Heart left ventricle (tissue), 16 donors: ENCODE measurements around the gene FBP1. TPM values are rescaled to one million over a fixed set of nuclear protein-coding genes. Genes with fewer than 3 reads are reported as not detected.
A peak's percentile ranks its signal among the peaks of the same experiment; 100 is the strongest.

Experiments used
- ATAC-seq, 4 donors: fragments of 200-7000 bp; cut with Tn5 transposase; one replicate each; pipeline ENCODE4 v1.9.1; 2020 to 2022; ENCODE audit warnings: moderate library complexity in 4 of 4, mild to moderate bottlenecking in 3 of 4, moderate number of reproducible peaks in 1 of 4
- DNase-seq, 5 donors: peaks; one replicate each; pipeline ENCODE4 v3.0.0-alpha.2; 2020
- H3K27ac ChIP-seq, 12 donors: fragments of 200-600 bp; sonication (generic) in 4 of 12; one replicate each; pipeline versions ENCODE4 v1.5.0 to v1.8.0; 2016 to 2022; ENCODE audit warnings: mild to moderate bottlenecking in 2 of 12
- H3K27me3 ChIP-seq, 9 donors: fragments of 200-600 bp; sonication (generic) in 2 of 9; one replicate each; pipeline versions ENCODE4 v1.5.1 to v1.8.0; 2016 to 2022; ENCODE audit warnings: mild to moderate bottlenecking in 3 of 9
- H3K36me3 ChIP-seq, 9 donors: fragments of 200-600 bp; sonication (generic) in 2 of 9; one replicate each; pipeline versions ENCODE4 v1.5.0 to v1.8.0; 2018 to 2022; ENCODE audit warnings: mild to moderate bottlenecking in 2 of 9
- H3K4me1 ChIP-seq, 12 donors: fragments of 200-600 bp; sonication (generic) in 4 of 12; one replicate each; pipeline versions ENCODE4 v1.5.0 to v1.8.0; 2016 to 2022; ENCODE audit warnings: mild to moderate bottlenecking in 3 of 12
- H3K4me3 ChIP-seq, 12 donors: fragments of 200-600 bp; sonication (generic) in 4 of 12; one replicate each; pipeline versions ENCODE4 v1.5.0 to v1.8.0; 2017 to 2022; ENCODE audit warnings: mild to moderate bottlenecking in 9 of 12, moderate library complexity in 4 of 12
- H3K9me3 ChIP-seq, 12 donors: fragments of 200-600 bp; sonication (generic) in 4 of 12; one replicate each; pipeline versions ENCODE4 v1.5.0 to v1.8.0; 2016 to 2022; ENCODE audit warnings: mild to moderate bottlenecking in 1 of 12
- POLR2A ChIP-seq, 2 donors: fragments of 450-650 bp; IDR thresholded peaks; one replicate each; pipeline ENCODE4 v1.6.1; 2017; ENCODE audit warnings: antibody characterized with exemption in 2 of 2, mild to moderate bottlenecking in 2 of 2, moderate library complexity in 2 of 2
- WGBS, 4 donors: extraction: QIAGEN DNeasy Blood & Tissue Kit in 2 of 4; methylation state at CpG; one replicate each; pipeline versions ENCODE4 v1.1.5 to v1.1.7; 2013 to 2018; 5-methylcytosine and 5-hydroxymethylcytosine counted together
- intact Hi-C, 10 donors: fragments of 100-400 bp; cut with DNase I; formaldehyde crosslinking; loops; one replicate each; pipeline versions ENCODE4 v1.11.1 to v1.14.2; 2022
- polyA plus RNA-seq, 2 donors: library from polyadenylated mRNA; stranded (reverse); fragments of 200-250 nt; gene quantifications; one replicate each; pipeline ENCODE4 v1.2.3, GENCODE V29; 2013
- total RNA-seq, 9 donors: library from RNA; depleted of rRNA in 2 of 9; stranded (reverse); fragments of >200 nt in 2 of 9; fragmentation: NEBNext Ultra II Directional in 3 of 9; extraction: Animal tissue kit (Norgen Biotek cat#: 25700) in 3 of 9; gene quantifications; one replicate each; pipeline versions ENCODE4 v1.1.0 to v1.2.4, GENCODE V29; 2016 to 2023
- TF ChIP-seq, protein P1 (sequence below), 12 donors: fragments of 200-600 bp; sonication (generic) in 4 of 12; IDR thresholded peaks; one replicate each; pipeline versions ENCODE4 v1.5.0 to v1.8.0; 2018 to 2022; ENCODE audit warnings: antibody characterized with exemption in 12 of 12, mild to moderate bottlenecking in 5 of 12
- donor health status: ischemic (EF 13 %, LVEDD 7.1; RV severe dilation, severe dysfunction).
- donor health status: healthy with polysubstance abuse.
- donor health status: DM: no; HTN: yes; CAD: no.
- donor health status: DM: no; HTN: no; CAD: no.
- donor health status: ischemic (EF 25% LVEDD 6.9; RV normal size, moderate dysfunction).
- donor health status: ischemic (EF 25% LVEDD 5.7; RV mildly dilated, moderate dysfunction).
- donor health status: healthy.
- donor health status: DM: yes; HTN: yes; CAD: no.
- donor health status: ischemic (EF 35%, LVEDD 5.7; RV mildly dilated, moderate dysfunction).
- donor health status: nonischemic (EF 11% LVEDD 7.7; RV severe dilation, severe dysfunction).
- donor health status: DM: yes; HTN: yes; CAD: no.
- donor health status: PGD.
- donor health status: ischemic (EF 29% LVEDD 5.4; RV normal size, mild dysfunction).
- donor health status: nonischemic (EF 23%, LVEDD 6.1; RV moderate dilation, normal function).

The FBP1 gene
- total and polyA plus RNA-seq, 11 donors, result 0.50 to 18.5 (median 0.94) TPM

DNA sequence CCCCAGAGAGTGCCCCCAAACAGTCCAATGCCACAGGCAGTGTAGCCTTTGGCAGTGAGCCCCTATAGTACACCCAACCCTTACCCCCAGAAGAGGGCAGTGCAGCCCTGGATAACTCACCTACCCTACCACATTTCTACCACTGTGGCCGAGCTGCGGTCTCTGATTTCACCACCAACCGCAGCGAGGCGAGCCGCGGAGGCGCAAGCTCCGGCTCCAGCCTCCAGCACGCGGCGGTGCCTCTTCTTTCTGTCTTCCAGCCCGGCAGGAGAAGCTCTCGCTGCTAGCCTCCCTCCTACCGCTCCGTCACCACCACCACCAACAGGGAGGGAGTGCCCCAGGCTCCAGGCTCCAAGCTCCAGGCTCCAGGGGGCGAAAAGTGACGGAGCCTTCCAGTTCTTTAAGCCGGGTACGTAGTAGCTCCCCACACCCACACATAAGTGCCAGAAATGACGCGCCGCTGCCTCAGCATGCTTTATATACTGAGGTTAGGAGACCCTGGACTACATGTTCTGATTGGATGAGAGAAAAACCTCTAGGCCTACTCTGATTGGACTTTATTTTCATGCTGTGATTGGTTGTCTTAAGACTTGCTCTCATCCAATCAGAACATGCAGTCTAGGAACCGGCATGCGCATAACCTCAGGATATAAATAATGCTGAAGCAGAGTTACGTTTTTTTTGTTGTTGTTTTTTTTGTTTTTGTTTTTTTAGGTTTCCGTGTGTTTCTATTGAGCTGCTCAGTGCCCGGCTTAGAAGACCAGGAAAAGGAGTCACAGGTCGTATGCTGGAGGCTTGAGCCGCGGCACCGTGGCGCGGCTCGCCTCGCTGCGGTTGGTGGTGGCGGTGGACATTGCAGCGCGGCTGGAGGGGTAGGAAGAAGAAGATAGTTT is 84.6 kb downstream of the FBP1 start, which contains the start of gene PCAT7:
PCAT7 (plus strand) TSS at position 645 of the 893 bp plus-strand sequence.
- no peaks in the 10 kb centered on the region for H3K36me3 ChIP-seq
- WGBS, 4 donors, result 82 to 83% (median 83%) methylated on average over 40 of the region's 40 CpGs
- intact Hi-C loops, result no loop called here
- DNase-seq (peak in 2 of 5 donors; percentile 14 to 35), ATAC-seq (peak; percentile 47 to 88 (median 76))
- H3K4me3 ChIP-seq, result peak within 1 kb of the TSS in 2 of 12 donors; percentile 32 to 33
- H3K27ac ChIP-seq, result no peak within 1 kb of the TSS
- H3K4me1 ChIP-seq, result no peaks in the 10 kb centered on the region
- H3K27me3 ChIP-seq, result peaks cover 0 to 6% (median 0%) of the 10 kb centered on the region in 9 donors
- H3K9me3 ChIP-seq, result no peaks in the 10 kb centered on the region
- TF ChIP-seq, protein P1, sequence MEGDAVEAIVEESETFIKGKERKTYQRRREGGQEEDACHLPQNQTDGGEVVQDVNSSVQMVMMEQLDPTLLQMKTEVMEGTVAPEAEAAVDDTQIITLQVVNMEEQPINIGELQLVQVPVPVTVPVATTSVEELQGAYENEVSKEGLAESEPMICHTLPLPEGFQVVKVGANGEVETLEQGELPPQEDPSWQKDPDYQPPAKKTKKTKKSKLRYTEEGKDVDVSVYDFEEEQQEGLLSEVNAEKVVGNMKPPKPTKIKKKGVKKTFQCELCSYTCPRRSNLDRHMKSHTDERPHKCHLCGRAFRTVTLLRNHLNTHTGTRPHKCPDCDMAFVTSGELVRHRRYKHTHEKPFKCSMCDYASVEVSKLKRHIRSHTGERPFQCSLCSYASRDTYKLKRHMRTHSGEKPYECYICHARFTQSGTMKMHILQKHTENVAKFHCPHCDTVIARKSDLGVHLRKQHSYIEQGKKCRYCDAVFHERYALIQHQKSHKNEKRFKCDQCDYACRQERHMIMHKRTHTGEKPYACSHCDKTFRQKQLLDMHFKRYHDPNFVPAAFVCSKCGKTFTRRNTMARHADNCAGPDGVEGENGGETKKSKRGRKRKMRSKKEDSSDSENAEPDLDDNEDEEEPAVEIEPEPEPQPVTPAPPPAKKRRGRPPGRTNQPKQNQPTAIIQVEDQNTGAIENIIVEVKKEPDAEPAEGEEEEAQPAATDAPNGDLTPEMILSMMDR (IDR thresholded peaks at IDR 0.05), result peak in 4 of 12 donors; percentile 6 to 33 (median 24)
- TF ChIP-seq POLR2A (IDR thresholded peaks at IDR 0.05), result no peak

DNA sequence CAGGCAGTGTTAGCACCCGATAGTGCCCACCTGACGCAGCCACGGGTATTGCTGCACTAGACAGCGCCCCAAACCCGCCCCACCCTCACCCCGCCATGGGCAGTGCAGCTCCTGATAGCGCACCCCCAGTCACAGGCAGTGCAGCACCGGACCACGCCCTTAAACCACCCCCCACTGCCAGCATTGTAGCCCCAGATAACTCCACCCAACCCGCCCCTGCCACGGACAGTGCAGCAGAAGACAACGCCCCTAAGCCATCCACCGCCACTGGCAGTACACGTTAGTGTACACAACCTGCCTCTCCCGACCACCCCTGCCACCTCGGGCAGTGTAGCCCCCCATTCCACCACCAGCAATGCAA is 85.3 kb downstream of the FBP1 start:
- H3K4me1 ChIP-seq, result no peaks in the 10 kb centered on the region
- no peak overlapping the region for H3K27ac ChIP-seq
- ATAC-seq (no peak), DNase-seq (no peak)
- 89 to 91% (median 90%) methylated on average over 13 to 16 of the region's 16 CpGs for WGBS, 4 donors
- H3K36me3 ChIP-seq, result no peaks in the 10 kb centered on the region
- H3K27me3 ChIP-seq, result peaks cover 0 to 6% (median 0%) of the 10 kb centered on the region in 9 donors
- H3K9me3 ChIP-seq, result no peaks in the 10 kb centered on the region
- intact Hi-C loops, result no loop called here
- TF ChIP-seq, protein P1 (IDR thresholded peaks at IDR 0.05), result no peak
- TF ChIP-seq POLR2A (IDR thresholded peaks at IDR 0.05), result no peak
- H3K4me3 ChIP-seq, result no peak overlapping the region

Other genes starting within 250 kb of the FBP1 start
- not detected for gene PCAT7, start 84.4 kb downstream of the FBP1 start, total RNA-seq
- gene PCAT7, start 84.4 kb downstream of the FBP1 start, polyA plus RNA-seq, result not detected
- gene FBP2, start 45.7 kb downstream of the FBP1 start, total RNA-seq, result not detected
- under 1 TPM in 1 of 2 donors, not detected in 1; 0.30 TPM for gene FBP2, start 45.7 kb downstream of the FBP1 start, polyA plus RNA-seq
- 100 to 1,000 TPM; 123 to 310 (median 185) TPM for gene AOPEP, start 87.2 kb upstream of the FBP1 start, total RNA-seq
- gene AOPEP, start 87.2 kb upstream of the FBP1 start, polyA plus RNA-seq, result 100 to 1,000 TPM; 105 to 252 TPM